ENCODE results near the gene GOLGA6B.
"Not testable (repeated sequence)": the region's sequence is repeated elsewhere in the genome, so short reads cannot be mapped to it uniquely, and the experiment has no call there.

GOLGA6B gene

DNA sequence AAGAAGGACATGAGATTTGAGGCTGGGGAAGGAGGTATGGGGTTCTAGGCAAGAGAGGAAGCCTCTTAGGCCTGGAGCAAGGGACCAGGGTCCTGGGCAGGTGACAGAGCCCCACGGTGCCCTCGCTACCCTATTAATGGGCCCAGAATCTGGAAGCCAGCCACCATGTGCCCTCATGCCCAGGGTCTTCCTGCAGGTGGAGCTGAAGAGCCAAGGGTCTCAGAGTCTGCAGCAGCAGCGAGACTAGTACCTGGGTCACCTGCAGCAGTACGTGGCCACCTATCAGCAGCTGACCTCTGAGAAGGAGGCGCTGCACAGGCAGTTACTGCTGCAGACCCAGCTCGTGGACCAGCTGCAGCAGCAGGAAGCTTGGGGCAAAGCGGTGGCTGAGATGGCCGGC, 9.4 kb downstream of the GOLGA6B start:
- not testable (repeated sequence) for DNase-seq (ENCODE audit: low read depth)

DNA sequence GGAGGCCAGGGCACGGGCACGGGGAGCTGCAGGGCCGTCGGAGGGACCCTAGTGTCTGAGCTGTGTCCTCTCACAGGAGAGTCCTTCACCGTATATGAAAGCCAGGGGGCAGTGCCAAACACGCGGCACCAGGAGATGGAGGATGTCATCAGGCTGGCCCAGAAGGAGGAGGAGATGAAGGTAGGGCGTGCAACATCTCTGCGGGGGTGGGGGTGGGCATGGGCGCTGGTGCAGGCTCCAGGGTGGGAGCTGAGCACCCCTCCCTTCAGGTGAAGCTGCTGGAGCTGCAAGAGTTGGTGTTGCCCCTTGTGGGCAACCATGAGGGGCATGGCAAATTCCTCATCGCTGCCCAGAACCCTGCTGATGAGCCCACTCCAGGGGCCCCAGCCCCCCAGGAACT, 11.2 kb downstream of the GOLGA6B start:
- not testable (repeated sequence) for DNase-seq (ENCODE audit: low read depth)

DNA sequence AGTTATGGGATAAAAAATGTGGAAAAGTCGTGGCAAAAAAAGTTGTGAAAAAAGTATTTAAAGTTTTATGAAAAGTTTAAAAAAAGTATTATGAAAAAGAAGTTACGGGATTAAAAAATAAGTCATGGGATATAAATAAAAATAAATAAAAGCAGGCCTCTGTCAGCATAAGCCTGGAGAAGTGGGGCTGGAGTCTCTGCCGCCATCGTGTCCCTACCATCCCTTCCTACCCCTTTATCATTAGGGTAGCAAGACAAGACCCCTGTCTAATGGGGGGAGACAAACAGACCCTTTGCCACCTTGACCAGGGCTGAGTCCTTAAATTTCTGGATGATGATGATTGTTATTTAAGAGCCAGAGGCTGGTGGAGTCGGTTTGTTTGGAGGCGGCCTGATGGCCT, 15.3 kb downstream of the GOLGA6B start:
- DNase-seq (ENCODE audit: low read depth), result not testable (repeated sequence)

DNA sequence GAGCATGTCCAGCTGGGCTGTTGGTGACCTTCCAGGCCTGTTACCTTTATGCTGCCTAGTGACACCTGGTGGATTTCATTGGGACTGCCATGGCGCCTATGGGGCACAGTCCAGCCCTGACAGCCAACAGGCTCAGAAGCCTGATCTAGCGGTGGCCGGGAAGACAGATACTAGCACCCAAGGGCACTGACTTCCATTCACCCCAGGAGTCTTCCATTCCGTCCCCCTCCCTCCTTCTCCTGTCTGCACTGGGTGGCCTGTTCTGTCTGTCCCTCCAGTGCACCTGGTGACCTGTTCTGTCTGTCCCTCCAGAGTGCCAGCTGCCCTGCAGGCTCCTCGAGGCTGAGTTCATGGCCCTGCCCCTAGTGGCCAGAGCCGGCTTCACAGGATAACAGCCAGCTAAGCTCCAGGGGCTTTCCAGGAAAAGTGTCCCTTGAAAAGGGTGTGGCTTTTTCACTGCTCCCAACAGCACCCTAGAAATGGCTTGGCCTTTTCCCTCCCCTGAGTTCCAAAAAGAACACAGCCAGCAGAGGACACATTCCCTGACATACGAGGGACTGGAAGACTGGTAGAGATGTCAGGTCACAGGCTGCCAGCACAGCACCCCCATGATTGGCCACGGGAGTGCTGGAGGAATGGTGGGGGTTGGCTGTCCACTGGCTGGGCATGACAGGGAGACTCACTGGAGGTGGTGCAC, 16.3 kb downstream of the GOLGA6B start:
- DNase-seq (ENCODE audit: low read depth), result peak; percentile 65

DNA sequence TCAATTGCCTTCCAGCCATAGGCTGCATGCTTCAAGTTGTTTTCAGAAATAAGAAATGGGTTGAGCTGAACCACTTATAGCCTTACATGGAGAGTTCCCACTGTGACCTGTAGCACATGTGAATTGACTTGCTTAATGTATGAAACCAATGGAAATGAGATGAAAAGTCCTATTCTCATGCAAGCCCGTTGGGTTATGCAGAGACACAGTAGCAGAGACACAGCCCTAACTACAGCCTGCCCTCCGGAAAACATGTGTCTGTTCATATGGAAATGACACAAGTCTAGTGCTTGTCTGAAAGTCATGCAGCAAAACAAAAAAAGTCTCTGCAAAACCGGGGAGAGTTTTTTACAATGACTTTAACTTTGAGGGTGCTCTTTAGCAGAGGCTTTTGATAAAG, 17.0 kb downstream of the GOLGA6B start:
- no peak for DNase-seq (ENCODE audit: low read depth)

DNA sequence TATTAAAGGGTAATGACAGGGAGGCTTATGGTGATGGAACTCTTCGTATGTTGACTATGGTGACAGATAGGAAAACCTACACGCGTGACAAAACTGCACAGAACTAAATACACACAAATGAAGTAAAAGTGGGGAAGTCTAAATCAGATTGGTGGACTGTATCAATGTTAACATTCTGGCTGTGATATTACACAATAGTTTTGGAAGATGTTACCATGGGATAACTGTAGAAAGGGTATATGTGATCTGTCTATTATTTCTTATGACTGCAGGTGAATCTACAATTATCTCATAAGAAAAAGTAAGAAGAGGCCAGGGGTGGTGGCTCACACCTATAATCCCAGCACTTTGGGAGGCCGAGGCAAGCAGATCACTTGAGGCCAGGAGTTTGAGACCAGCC, 22.3 kb downstream of the GOLGA6B start:
- DNase-seq (ENCODE audit: low read depth), result no peak

DNA sequence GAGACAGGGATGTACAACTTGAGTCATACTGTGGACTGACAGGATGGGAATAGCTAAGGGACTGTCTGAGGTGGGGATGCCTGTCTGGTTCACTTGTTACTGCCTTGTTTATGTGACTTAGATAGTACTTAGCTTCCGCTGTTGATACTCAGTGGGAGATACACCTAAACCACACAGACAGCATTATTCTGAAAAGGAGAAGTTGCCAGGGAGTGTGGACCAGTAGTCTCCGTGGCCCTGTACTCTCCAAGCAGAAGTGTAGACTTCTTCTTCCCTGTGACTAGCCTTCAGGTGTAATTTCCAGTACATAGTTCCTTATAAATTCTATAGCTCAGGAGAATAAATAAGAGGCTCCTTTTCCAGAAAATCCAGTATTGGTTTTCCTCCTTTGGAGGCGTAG, 26.4 kb downstream of the GOLGA6B start:
- DNase-seq (ENCODE audit: low read depth), result no peak

DNA sequence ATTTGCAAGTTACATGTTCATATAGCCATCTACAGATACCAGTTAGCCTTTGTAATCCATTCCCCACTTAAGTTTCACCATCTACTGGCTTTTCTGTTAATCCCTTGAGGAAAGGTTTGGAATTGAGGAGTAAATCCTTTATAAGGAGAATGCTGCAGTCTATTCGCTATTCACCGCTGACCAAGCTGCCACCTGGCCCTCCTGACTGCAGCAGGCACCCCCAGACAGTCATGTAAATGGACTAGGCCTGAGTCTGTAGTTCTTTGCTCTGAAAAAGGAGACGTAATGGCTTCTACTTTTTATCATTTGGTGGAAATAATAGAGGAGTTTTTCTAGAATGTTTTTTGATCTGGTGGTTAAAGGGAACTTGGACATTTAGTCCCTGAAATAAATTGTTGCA, 28.3 kb downstream of the GOLGA6B start:
- no peak for DNase-seq (ENCODE audit: low read depth)

DNA sequence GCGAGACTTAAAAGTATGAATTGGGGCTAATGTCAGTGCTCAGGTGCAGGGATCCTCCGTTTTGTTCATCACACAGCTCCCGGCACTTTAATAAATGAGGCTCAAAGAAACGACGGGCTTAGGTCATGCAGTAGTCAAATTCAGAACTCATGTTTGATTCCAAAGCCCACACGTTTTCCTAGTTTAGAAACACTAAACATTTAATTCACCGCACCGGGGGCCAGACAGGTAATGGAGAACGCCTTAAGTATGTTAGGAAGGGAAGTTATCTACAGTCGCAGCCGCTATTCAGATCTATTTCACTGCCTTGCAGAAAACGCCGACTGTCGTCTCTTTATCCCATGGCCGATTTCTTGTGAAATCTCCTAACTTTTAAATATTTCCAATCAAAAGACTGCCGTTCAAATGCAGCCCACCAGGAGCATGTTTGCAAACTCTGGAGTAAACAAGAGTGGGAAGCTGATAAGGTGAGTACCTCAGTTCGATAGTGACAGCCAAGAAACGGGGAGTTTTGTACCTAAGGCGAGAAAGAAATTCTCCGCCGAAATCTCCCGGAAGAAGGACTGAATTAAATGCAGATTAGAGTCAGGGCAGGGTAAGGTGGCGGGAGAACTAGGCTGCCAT, 30.9 kb downstream of the GOLGA6B start:
- DNase-seq (ENCODE audit: low read depth), result no peak

DNA sequence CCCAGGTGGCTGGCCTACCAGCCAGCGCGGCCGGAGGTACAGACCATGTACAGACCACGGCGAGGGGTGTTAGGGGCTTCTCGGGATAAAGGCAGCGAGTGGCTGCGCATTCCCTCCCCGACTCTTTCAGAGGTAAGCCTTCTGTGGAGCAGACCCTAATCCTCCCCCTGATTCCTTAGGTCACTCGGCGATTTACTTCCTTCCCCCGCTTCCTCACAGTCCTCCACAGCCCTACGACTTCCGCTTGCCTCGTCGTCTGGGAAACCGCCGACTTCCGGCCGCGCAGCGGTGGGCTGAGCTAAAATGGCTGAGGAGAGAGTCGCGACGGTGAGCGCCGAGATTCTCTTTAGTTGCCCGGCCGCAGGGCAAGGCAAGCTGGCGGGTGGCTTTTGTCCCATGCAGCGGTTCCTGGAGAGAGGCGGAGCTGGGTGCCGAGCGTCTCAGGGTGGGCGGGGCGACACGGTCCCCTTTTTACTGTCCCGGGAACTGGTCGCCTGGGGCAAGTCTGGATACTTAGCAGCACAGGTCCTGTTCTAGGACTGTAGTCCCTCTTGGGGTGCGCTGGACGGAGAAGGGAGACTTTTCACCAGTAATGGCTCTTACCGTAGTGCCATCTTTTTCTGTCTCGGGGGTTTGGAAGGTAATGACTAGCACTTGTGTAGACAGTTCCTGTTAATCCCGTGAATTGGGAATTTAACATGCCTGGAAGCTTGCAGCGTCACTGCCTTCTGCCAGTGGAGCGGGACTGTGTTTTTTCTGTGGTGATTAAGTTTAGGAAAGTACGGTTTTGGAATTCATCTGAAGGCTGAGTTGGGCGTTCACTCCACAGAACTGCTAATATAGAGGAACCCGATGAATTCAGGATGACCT, 31.7 kb downstream of the GOLGA6B start, which contains the start of the genes BBS4 and HIGD2B:
TSS of gene BBS4 (plus strand) at position 283 of the 870 bp plus-strand sequence. CDS start at position 304, 21 bp downstream.
TSS of gene HIGD2B (minus strand) at position 258 of the 870 bp plus-strand sequence. CDS start 9,808 bp downstream, outside the sequence.
- peak; percentile 84 for DNase-seq (ENCODE audit: low read depth)

DNA sequence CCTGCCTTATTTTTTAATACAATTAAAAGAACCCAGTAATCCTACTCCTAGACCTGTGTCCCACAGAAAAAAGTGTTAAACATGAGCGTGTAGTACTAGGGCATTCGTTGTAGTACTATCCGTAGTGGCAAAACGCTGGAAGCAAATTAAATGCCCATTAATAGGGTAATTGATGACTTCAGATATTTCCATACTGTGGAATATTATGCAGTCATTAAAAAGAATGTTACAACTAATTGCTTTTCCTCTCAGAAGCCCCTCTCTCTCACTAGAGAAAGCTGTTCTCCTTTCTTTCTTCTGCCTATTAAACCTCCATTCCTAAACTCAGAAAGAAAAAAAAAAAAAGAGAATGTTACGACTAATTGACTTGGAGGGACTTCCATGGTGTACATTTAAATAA, 34.2 kb downstream of the GOLGA6B start:
- no peak for DNase-seq (ENCODE audit: low read depth)

DNA sequence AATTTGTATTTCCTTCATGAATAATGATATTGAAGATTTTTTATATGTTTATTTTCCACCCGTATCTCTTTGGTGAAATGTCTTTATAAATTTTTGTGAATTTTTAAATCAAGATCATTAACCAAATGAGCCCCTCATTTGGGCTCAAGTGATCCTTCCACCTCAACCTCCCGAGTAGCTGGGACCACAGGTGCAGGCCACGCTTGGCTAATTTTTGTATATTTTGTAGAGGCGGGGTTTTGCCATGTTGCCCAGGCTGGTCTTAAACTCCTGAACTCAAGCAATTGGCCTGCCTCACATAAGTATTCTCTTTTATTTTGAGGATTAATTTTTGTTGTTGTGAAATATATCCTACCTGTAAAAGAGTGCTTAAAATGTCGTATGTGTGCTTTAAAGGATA, 36.4 kb downstream of the GOLGA6B start:
- DNase-seq (ENCODE audit: low read depth), result no peak

DNA sequence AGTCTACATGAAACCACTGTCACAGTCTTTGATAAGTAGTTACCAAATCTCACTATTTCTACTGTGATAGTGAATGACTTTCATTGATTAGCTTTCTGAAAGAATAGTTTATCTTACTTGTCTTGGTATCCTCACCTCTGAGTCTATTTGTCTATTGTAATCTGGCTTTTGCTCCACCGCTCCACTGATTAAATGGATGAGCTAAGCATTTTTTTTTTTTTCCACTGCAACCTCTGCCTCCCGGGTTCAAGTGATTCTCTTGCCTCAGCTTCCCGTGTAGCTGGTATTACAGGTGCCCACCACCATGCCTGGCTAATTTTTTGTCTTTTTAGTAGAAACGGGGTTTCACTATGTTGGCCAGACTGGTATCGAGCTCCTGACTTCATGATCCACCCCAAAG, 44.4 kb downstream of the GOLGA6B start:
- no peak for DNase-seq (ENCODE audit: low read depth)

DNA sequence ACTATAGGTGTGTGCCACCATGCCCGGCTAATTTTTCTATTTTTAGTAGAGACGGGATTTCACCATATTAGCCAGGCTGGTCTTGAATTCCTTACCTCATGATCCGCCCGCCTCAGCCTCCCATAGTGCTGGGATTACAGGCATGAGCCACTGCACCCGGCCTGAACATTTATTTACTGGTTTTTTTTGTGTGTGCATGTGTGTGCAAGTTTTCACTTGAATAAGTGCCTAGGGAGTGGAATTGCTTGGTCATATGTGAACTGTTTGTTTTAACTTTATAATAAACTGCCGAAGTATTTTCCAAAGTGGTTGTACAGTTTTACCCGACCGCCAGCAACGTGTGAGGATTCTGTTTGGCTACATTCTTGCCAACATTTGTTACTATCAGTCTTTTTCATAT, 45.6 kb downstream of the GOLGA6B start:
- DNase-seq (ENCODE audit: low read depth), result no peak

DNA sequence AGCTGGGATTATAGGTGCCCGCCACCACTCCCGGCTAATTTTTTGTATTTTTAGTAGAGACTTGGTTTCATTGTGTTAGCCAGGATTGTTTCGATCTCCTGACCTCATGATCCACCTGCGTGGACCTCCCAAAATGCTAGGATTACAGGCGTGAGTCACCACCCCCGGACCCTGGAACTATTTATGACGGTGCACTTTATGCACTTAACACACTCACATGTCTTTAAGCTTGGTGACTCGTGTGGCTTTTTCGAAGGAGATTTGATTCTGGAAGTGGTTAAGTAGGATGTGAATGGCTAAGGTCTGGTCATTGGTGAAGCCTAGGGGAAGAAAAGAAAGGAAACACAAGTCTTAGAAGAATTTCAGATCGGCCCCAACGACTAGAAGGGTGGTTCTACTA, 51.8 kb downstream of the GOLGA6B start:
- no peak for DNase-seq (ENCODE audit: low read depth)

DNA sequence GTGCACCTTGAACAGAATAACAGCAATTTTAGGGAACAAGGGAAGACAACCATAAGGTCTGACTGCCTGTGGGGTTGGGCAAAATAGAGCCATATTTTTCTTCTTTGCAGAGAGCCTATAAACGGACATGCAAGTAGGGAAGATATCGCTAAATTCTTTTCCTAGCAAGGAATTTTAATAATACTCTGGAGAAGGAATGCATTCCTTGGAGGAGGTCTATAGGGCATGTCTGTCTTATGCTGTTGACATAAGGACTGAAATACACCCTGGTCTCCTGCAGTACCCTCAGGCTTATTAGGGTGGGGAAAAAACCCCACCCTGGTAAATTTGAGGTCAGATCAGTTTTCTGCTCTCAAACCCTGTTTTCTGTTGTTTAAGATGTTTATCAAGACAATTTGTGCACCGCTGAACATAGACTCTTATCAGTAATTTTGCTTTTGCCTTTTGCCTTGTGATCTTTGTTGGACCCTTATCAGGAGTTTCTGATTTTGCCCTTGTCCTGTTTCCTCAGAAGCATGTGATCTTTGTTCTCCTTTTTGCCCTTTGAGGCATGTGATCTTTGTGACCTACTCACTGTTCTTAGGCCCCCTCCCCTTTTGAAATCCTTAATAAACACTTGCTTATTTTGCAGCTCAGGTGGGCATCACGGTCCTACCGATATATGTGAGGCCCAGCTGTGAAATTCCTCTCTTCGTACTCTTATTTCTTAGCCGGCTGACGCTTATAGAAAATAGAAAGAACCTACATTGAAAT, 54.2 kb downstream of the GOLGA6B start:
- DNase-seq (ENCODE audit: low read depth), result not testable (repeated sequence)

All from activated T-cell treated with anti-CD3 and anti-CD28 coated beads for 48 hours (primary cell).